PC-9 (cell line): ENCODE data around the gene LRMDA.

Experiments used
- EZH2 ChIP-seq: fragments of 200-600 bp; sonication (generic); IDR thresholded peaks from 2 replicates; pipeline ENCODE4 v1.8.0; 2017; ENCODE audit warnings: antibody characterized with exemption, low read depth
- TF ChIP-seq, protein P1 (sequence below): fragments of 200-600 bp; sonication (generic); conservative IDR thresholded peaks from 2 replicates; pipeline ENCODE4 v1.6.1; 2017; ENCODE audit warnings: mixed run types, antibody characterized with exemption, mild to moderate bottlenecking, moderate library complexity

DNA sequence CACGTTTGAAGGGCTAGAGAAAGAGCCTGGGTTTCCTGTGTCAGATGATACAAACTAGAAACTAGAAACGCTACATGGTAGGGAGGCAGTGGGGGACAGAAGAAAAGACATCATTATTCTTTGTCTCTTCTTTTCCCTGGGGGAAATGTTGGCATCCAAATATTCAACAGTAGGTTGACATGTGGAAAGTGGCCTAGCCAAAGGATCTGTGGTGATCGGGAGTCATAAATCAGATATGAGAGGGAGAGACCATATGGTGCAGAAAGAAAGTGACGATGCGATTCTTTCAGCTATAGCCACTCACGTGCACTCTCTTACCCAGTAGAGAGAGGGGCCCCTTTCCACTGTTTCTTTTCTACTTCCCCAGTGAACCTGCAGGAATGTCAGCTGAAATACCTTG, 964.7 kb downstream of the LRMDA start:
- TF ChIP-seq, protein P1, sequence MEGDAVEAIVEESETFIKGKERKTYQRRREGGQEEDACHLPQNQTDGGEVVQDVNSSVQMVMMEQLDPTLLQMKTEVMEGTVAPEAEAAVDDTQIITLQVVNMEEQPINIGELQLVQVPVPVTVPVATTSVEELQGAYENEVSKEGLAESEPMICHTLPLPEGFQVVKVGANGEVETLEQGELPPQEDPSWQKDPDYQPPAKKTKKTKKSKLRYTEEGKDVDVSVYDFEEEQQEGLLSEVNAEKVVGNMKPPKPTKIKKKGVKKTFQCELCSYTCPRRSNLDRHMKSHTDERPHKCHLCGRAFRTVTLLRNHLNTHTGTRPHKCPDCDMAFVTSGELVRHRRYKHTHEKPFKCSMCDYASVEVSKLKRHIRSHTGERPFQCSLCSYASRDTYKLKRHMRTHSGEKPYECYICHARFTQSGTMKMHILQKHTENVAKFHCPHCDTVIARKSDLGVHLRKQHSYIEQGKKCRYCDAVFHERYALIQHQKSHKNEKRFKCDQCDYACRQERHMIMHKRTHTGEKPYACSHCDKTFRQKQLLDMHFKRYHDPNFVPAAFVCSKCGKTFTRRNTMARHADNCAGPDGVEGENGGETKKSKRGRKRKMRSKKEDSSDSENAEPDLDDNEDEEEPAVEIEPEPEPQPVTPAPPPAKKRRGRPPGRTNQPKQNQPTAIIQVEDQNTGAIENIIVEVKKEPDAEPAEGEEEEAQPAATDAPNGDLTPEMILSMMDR: no peak
- TF ChIP-seq EZH2: no peak
